Pulmonary artery endothelial cell (primary cell): ENCODE data around the gene ASCC1. TPM values are rescaled to one million over a fixed set of nuclear protein-coding genes. Genes with fewer than 3 reads are reported as not detected.
A peak's percentile ranks its signal among the peaks of the same experiment; 100 is the strongest.
"Not testable (repeated sequence)": the region's sequence is repeated elsewhere in the genome, so short reads cannot be mapped to it uniquely, and the experiment has no call there.

Experiments
- DNase-seq: peaks from one replicate; pipeline ENCODE4 v3.0.0-alpha.2; 2011; ENCODE audit warnings: low read depth, low spot score
- total RNA-seq: library from RNA; depleted of rRNA; stranded (reverse); fragments of >200 nt; gene quantifications from 2 replicates; pipeline ENCODE4 v1.2.3, GENCODE V29; 2014

Gene ASCC1
- total RNA-seq, 1 donor from 2014 or later: 26.0 TPM

GRCh38 chr10:72132854-72133253, 83.2 kb downstream of the ASCC1 start:
- no peak for DNase-seq

DNA sequence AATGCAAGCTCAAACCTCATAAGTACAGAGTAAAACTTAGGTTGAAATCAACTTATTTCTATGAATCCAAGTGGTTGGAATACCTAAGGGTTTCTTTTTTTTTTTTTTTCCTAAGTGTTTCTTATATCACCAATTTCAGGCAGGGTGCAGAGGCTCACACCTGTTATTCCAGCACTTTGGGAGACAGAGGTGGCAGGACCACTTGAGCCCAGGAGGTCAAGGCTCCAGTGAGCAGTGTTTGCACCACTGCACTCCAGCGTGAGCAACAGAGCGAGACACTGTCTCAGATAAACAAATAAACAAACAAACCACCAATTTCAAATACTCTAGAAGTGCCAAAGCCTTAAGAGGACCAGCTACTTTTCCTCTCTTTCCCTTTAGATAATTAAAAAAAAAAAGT, 88.5 kb downstream of the ASCC1 start:
- no peak for DNase-seq

DNA sequence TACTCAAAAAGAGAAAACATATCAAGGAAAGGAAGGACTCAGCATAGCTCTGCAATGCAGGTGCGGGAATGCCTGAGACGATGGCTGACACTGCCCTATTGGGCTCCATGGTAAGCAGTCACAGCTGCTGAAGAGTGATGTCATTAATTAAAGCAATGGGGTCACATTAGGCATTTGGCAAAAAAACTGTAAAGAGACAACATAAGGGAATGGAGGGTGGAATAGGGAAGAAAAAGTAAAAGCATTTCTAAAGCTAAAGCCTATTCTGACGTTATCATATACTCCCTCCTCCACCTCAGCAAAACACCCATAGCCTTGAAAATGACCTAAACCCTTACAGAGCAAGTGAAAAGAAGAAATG, 89.2 kb downstream of the ASCC1 start:
- no peak for DNase-seq

DNA sequence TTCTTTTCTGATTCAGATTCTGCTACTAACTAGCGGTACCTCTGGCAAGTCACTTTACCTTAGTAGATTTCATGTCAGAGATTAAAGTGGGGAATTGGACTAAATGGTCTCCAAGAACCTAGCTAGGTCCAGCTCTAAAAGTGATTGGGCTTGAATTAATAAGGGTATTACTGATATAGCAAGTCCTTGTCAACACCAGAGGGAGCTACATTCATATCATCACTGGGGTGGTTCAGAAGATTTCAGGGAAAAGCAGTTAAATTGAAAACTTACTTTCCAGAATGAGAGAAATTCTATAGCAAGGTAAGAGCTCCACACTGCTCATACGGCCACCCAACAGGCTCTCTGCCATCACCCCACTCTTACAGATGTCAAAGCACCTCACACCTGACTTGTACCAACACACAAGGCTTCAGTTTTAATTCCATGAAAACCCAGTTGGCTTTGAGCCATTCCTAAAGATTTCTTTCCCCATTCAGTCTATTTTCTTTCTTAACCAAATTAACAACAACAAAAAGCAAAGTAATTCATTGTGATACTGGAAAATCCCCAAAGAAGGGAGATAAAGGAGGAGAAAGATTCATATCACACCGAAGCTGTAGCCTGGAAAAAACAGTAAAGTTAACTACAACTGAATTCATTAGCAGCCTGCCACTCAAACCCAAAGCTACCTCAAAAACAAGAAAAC, 89.7 kb downstream of the ASCC1 start:
- peak; percentile 41 for DNase-seq

DNA sequence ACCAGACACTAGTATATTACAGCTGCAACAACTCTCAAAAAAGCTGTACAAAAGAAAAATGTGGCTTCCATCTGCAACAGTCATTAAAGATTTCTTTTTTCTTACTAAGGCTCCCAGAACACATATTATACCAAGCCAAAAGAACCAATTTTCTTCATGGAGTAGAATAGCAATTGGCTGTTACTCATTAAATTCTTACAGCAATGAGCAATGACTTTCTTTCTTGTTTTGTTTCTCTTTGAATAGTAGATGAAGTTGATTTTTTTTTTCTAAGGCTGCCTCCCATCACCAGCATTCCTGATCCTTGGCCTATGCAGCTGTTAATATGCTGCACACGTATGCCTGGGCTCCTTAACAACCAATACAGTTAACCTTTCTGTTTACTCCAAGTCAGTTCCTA, 91.1 kb downstream of the ASCC1 start:
- DNase-seq: no peak

DNA sequence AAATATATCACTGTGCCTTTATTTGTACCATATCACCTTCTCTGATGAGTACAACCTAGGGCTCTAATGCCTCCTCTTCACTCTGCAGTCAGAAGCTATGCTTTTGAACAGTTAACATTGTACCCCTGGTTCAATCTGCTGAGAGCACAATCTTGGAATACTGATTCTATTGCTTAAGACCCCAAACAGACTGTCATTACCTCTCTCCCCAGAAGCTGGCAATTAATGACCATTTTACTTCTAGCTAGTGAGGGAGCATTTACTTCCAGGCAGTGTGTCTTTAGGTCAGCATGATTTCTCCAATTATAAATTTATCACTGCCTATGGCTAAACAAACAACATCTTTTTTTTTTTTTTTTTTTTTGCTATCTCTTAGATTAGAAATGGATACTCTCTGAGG, 91.7 kb downstream of the ASCC1 start:
- no peak for DNase-seq

DNA sequence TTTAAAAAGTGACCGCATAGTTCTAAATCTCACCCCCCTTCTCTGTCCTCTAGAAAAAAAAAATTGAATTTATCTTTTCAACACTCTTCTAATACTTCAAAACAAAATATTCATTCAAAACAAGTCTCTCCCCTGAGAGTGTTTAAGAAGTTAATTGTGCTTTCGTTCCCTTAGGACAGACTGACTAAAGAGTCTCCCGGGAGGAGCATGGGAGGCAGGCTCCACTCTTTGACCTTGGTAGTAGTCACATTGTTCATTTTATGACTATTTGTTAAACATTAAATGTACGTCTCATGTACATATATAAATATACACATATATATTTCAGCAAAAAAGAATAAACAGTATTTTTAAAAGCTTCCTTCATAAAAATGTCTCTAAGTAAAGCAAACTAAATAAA, 92.5 kb downstream of the ASCC1 start:
- DNase-seq: no peak

DNA sequence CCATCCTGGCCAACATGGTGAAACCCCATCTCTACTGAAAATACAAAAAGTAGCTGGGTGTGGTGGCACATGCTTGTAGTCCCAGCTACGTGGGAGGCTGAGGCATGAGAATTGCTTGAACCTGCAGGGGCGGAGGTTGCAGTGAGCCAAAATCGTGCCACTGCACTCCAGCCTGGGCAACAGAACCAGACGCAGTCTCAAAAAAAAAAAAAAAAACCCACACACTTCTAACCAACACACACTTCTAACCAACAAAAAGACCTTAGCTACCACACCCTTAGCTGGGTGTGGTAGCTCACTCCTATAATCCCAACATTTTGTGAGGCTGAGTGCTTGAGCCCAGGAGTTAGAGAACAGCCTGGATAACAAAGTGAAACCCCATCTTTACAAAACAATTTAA, 93.9 kb downstream of the ASCC1 start:
- no peak for DNase-seq

GRCh38 chr10:72121389-72121788, 94.7 kb downstream of the ASCC1 start:
- DNase-seq: no peak

DNA sequence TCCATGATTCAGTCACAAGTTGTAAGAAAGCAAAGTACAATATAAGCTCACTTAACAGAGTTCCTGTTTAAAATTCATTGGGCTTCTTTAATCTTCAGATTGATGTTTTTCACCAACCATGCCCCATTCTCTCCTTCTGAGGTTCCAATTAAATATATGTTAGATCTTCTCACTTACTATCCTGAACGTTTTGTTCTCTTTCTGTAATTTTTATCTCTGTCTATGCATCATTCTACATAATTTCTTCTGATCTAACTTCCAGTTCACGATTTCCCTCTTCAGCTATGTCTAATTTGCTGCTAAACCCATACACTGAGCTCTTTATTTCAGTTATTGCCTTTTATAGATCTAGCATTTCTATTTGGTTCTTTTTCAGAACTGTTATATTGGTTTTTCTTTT, 99.7 kb downstream of the ASCC1 start:
- DNase-seq: no peak

DNA sequence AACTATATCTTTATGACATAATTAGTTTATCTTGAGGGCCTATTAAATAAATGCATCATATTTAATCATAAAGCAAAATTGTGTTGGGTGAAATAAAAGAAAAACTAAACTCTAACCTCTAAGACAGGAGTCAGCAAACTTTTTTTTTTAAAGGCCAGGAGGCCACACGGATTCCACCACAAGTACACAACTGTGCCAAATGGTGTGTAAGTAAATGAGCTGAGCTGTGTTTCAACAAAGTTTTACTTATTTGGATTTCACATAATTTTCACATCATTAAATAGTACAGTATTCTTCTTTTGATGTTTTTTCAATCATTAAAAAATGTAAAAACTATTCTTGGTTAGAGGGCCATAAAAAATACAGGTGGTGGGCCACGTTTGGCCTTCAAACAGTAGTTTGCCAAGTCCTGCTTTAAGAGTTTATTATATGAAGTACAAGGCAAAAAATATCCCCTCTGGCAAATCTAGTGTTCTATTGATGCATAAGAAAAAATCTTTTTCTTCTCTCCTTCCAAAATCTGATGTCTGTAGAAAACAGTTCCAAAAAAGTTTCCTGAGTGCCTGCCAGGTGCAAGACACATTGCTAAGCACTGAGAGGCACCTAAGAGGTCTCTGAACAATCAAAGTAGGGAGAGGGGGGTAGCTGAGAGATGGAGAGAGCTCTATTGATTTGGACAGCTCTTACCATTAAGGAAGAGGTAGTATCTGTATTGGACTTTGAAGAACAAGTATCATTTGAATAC, 101.2 kb downstream of the ASCC1 start:
- DNase-seq: no peak

DNA sequence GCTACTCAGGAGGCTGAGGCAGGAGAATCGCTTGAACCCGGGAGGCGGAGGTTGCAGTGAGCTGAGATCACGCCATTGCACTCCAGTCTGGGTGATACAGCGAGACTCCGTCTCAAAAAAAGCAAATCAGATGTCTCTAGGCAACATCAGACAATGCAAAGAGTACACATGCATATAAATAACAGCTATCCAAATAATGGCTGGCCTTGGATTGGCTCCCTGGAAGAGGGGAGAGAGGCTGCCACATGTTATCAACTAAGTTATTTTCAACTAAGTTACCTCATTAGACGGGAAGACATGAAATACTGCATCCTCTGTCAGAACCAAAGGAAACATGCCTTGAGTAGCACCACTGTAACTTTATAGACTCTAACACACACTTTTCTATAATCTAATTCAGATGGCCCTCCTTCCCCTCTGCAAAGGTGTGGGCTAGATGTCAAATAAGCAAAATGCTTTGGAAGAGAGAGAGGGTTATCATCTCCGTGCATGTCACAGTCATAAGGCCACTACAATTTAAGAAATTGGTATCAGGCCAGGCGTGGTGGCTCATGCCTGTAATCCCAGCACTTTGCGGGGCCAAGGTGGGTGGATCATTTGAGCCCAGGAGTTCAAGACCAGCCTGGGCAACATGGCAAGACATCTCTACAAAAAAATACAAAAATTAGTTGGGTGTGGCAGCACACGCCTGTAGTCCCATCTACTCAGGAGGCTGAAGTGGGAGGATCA, 105.2 kb downstream of the ASCC1 start:
- no peak for DNase-seq

- DNase-seq: no peak
Observed at GRCh38 chr10:72109636-72110157, 106.4 kb downstream of the ASCC1 start.

GRCh38 chr10:72108830-72109635, 107.0 kb downstream of the ASCC1 start:
- no peak for DNase-seq

DNA sequence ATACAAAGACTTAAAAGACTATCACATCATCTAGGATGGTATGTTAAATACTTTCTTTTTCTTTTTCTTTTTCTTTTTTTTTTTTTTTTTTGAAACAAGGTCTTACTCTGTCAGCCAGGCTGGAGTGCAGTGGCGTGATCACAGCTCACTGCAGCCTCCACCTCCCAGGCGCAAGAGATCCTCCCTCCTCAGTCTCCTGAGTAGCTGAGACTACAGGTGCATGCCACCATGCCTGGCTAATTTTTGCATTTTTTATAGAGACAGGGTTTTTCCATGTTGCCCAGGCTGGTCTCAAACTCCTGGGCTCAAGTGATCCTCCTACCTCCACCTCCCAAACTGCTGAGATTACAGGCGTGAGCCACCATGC, 108.1 kb downstream of the ASCC1 start:
- not testable (repeated sequence) for DNase-seq

- DNase-seq: no peak
Observed at GRCh38 chr10:72107325-72108003, 108.6 kb downstream of the ASCC1 start.

DNA sequence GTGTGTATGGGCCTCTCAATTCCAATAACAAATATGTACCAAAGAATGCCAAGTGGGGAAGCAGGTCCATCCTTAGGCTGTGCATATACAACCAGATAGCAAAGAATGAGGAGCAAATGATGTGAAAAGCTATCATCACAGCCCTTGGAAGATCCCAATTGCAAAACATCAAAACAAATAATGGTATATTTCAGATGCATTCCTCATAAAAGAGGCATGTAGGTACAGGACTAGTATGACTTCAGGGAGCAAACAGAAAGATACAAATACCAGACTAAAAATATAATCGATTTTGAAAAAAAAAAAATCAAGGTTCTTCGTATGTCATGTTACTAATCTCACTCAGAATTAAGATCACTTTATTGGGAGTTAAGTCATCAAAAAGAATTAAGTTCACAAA, 109.2 kb downstream of the ASCC1 start:
- no peak for DNase-seq

DNA sequence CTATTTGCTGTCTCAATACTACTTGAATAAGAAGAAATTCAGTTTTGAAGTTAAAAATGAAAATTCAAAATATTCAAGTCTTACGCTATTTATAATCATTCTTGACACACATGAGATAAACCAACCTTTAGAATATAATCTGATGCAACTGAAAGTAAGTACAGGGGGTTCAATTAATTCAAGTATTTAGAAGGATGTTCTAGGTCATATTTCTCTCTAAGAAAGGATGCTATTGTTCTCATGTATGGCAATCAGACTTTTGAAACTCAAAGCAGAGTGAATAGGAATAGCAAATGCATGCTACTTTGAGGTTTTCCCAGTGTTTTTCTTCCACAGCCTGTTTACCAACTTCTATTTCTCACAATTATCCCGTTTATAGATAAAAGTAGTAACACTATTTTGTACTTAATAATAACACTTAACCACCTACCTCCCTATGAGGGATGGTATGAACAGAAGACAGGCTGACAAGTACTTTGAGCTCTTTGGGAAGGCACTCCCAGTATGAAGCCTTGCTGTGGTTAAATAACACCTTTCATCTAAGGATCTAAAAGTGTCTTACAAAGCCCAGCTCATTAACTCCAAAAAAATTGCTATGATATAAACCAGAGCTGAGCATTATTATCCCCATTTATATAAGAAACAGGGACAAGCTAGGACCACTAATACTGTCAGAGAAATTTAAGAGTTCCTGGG, 109.8 kb downstream of the ASCC1 start:
- no peak for DNase-seq

GRCh38 chr10:72105710-72106109, 110.4 kb downstream of the ASCC1 start:
- no peak for DNase-seq

- no peak for DNase-seq
Observed at GRCh38 chr10:72105098-72105475, 111.0 kb downstream of the ASCC1 start.
